BE2C (cell line): Measurements from ENCODE around the gene MMP14.
"Not testable (repeated sequence)": the region's sequence is repeated elsewhere in the genome, so short reads cannot be mapped to it uniquely, and the experiment has no call there.

Experiments
- DNase-seq: peaks from one replicate; pipeline ENCODE4 v3.0.0-alpha.2; 2020
- H3K27me3 ChIP-seq: fragments of 250-450 bp; sonication (Bioruptor Pico); 2 replicates; pipeline ENCODE4 v1.5.1; 2020; ENCODE audit warnings: mild to moderate bottlenecking
- H3K36me3 ChIP-seq: fragments of 250-450 bp; sonication (Bioruptor Pico); 2 replicates; pipeline ENCODE4 v1.5.1; 2020; ENCODE audit warnings: mild to moderate bottlenecking
- H3K4me1 ChIP-seq: fragments of 250-450 bp; sonication (Bioruptor Pico); 2 replicates; pipeline ENCODE4 v1.5.1; 2020
- H3K4me3 ChIP-seq: 2 replicates; pipeline ENCODE4 v1.5.1; 2011; ENCODE audit warnings: low read depth, low read length
- H3K9me3 ChIP-seq: fragments of 250-450 bp; sonication (Bioruptor Pico); 2 replicates; pipeline ENCODE4 v1.5.1; 2020
- TF ChIP-seq, protein P1 (sequence below): IDR thresholded peaks from 2 replicates; pipeline ENCODE4 v1.5.1; 2012; ENCODE audit warnings: mild to moderate bottlenecking, low read depth, low read length

MMP14 gene

DNA sequence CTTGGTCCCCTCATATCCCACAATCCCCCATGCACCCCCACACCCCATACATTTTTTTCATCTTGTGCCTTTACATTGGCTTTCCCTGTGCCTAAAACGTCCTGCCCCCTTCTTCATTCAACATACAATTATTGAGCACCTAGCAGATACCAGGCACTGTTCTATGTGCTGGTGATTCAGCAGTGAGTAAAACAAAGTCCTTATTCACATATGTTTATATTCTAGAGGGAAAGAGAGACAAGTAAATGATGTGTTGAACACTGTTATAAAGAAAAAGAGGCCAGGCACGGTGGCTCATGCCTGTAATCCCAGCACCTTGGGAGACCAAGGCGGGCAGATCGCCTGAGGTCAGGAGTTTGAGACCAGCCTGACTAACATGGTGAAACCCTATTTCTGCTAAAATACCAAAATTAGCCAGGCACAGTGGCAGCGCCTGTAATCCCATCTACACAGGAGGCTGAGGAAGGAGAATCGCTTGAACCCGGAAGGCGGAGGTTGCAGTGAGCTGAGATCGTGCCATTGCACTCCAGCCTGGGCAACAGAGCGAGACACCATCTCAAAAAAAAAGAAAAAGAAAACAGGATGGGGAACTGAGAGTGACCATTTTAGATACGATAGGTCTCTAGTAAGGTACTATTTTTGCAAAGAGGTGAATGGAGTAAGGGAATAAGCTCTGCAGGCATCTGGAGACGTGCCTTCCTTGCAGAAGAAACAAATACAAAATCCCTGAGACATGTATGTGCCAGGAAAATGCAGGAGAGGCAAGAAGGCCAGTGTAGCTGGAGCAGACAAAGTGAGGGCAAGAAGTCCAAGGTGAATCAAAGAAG lies 33.3 kb upstream of the MMP14 start:
- Histone ChIP-seq H3K36me3 (no peaks in the 10 kb centered on the region), H3K27me3 (peaks cover 59% of the 10 kb centered on the region), H3K4me1 (no peaks in the 10 kb centered on the region), H3K4me3 (no peak overlapping the region), H3K9me3 (no peaks in the 10 kb centered on the region)
- DNase-seq, result no peak
- TF ChIP-seq, protein P1, sequence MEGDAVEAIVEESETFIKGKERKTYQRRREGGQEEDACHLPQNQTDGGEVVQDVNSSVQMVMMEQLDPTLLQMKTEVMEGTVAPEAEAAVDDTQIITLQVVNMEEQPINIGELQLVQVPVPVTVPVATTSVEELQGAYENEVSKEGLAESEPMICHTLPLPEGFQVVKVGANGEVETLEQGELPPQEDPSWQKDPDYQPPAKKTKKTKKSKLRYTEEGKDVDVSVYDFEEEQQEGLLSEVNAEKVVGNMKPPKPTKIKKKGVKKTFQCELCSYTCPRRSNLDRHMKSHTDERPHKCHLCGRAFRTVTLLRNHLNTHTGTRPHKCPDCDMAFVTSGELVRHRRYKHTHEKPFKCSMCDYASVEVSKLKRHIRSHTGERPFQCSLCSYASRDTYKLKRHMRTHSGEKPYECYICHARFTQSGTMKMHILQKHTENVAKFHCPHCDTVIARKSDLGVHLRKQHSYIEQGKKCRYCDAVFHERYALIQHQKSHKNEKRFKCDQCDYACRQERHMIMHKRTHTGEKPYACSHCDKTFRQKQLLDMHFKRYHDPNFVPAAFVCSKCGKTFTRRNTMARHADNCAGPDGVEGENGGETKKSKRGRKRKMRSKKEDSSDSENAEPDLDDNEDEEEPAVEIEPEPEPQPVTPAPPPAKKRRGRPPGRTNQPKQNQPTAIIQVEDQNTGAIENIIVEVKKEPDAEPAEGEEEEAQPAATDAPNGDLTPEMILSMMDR, result no peak

DNA sequence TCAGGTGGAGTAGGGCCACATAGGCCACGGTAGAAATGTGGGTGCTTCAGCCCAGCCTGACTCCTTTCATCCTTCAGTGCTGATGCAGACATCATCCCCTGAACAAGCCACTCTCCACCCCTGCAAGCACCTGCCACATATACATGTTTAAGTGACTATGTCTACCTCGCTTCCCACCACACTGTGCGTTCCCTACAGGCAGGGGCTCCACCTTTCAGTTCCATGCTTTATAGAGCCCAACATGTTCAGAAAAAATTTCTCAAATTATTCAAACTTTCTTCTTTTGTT lies 32.8 kb upstream of the MMP14 start:
- no peak overlapping the region for H3K4me3 ChIP-seq
- H3K9me3 ChIP-seq, result no peaks in the 10 kb centered on the region
- TF ChIP-seq, protein P1, result no peak
- no peaks in the 10 kb centered on the region for H3K36me3 ChIP-seq
- no peak for DNase-seq
- no peaks in the 10 kb centered on the region for H3K4me1 ChIP-seq
- peaks cover 57% of the 10 kb centered on the region for H3K27me3 ChIP-seq

DNA sequence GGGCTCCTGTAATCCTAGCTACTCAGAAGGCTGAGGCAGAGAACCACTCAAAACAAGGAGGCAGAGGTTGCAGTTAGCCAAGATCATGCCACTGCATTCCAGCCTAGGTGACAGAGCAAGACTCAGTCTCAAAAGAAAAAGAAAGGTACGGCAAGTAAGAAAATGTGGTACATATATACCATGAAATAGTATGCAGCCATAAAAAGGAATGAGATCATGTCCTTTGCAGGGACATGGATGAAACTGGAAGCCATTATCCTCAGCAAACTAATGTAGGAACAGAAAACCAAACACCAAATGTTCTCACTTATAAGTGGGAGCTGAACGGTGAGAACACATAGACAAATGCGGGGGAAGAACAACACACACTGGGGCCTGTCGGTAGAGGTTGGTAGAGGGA lies 31.1 kb upstream of the MMP14 start:
- not testable (repeated sequence) for H3K4me3 ChIP-seq, H3K4me1 ChIP-seq, H3K9me3 ChIP-seq, DNase-seq, H3K36me3 ChIP-seq
- H3K27me3 ChIP-seq, result peaks cover 46% of the 10 kb centered on the region

DNA sequence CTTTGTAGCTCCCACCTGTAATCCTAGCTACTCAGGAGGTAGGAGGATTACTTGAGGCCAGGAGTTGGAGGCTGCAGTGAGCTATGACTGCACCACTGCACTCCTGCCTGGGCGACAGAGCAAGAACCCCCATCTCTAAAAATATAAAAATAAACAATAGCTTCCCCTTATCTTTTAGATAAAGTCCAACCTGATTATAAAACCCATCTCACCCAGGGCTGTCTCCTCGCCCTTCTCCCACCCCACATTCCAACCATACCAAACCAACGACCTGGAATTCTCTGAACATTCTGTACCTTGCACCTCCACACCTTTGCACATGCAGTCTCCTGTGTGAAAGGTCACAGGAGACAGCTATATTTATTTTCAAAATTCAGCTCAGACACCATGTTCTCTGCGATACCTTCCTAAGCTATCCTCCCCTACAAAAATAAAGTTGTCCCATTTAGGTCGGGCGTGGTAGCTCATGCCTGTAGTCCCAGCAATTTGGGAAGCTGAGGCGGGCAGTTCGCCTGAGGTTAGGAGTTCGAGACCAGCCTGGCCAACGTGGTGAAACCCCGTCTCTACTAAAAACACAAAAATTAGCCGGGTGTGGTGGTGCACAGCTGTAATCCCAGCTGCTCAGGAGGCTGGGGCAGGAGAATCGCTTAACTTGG lies 28.8 kb upstream of the MMP14 start:
- H3K4me1 ChIP-seq, result no peaks in the 10 kb centered on the region
- H3K4me3 ChIP-seq, result no peak overlapping the region
- no peaks in the 10 kb centered on the region for H3K9me3 ChIP-seq
- H3K36me3 ChIP-seq, result no peaks in the 10 kb centered on the region
- TF ChIP-seq, protein P1, result no peak
- no peak for DNase-seq
- peaks cover 27% of the 10 kb centered on the region for H3K27me3 ChIP-seq

DNA sequence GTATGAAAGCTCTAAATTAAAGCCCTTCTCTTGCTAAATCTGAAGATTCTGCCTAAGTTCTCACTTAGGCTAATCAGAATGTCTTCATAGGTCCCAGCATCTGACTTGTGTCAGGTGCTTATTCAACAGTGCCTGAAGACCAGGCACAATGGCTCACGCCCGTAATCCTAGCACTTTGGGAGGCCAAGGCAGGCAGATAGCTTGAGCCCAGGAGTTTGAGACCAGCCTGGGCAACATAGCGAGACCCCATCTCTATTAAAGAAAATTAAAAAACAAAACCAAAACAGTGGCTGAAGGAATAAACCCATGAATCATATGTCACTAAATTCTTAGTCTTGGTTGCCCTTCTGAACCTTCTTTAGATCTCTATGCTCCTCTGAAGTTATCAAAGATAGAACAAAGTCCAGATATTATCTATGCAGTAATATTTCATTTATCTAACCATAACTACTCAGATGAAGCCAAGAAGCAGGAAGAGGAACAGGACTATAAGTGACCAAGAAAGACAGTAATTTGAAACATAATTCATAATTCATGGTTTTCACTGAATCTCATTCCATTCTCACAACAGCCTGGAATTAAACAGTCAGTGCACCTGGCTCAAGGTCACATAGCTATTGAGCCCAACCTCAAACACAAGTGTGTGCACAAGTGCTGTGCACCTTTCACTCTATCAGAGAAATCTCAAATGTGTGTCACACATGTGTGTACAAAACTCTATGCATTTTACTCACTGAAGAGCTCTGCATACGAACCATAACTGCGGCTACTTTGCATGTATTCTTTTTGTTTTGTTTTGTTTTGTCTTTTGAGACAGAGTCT lies 27.8 kb upstream of the MMP14 start:
- Histone ChIP-seq H3K4me1 (no peaks in the 10 kb centered on the region), H3K4me3 (no peak overlapping the region), H3K9me3 (no peaks in the 10 kb centered on the region), H3K36me3 (no peaks in the 10 kb centered on the region), H3K27me3 (peaks cover 18% of the 10 kb centered on the region)
- DNase-seq, result no peak
- TF ChIP-seq, protein P1, result no peak

DNA sequence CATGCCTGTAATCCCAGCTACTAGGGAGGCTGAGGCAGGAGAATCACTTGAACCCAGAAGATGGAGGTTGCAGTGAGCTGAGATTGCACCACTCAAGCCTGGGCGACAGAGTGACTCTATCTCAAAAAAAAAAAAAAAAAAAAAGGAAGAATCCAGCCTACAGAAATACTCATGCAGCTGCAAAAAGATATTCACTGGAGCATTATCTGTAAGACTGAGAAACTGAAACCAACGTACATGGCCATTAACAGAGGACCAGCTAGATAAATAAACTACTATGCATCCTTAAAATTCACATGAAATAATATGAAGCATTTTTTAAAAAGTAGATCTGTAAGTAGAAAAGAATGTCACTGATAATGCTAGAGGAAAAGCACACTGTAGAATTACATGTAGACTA lies 24.7 kb upstream of the MMP14 start:
- no peaks in the 10 kb centered on the region for H3K4me1 ChIP-seq
- no peak for DNase-seq
- H3K36me3 ChIP-seq, result no peaks in the 10 kb centered on the region
- H3K9me3 ChIP-seq, result no peaks in the 10 kb centered on the region
- H3K27me3 ChIP-seq, result peaks cover 18% of the 10 kb centered on the region
- H3K4me3 ChIP-seq, result no peak overlapping the region
- TF ChIP-seq, protein P1, result no peak
